ENCODE results near the gene AKAP6.

Gene AKAP6

DNA sequence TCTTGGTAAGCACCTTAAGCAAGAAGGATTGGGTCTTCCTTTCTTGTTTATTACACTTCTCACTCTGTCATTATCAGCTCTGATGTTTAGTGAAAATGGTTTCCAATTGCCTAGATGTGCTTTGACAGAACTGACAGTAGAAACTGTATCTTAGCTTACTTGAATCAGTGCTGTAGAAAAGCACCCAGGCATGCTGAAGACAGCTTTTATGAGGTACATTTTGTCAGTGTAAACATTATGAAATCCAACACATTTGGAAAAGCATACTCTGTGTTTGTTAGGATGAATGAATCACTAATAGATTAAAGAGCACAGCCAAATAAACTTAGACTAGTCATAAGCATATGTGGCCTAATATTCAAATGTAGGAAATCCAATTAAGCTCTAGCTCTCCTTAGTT is 319.3 kb downstream of the AKAP6 start:
- no peak for TF ChIP-seq POLR2AphosphoS5 (IDR thresholded peaks at IDR 0.05; ENCODE audit: low read depth, low read length)
- no peak for TF ChIP-seq POLR2A (IDR thresholded peaks at IDR 0.05; ENCODE audit: low read depth, low read length)
- no peak for TF ChIP-seq TAF1 (IDR thresholded peaks at IDR 0.05; ENCODE audit: borderline replicate concordance, low read depth, low read length)
- no peak for FAIRE-seq

DNA sequence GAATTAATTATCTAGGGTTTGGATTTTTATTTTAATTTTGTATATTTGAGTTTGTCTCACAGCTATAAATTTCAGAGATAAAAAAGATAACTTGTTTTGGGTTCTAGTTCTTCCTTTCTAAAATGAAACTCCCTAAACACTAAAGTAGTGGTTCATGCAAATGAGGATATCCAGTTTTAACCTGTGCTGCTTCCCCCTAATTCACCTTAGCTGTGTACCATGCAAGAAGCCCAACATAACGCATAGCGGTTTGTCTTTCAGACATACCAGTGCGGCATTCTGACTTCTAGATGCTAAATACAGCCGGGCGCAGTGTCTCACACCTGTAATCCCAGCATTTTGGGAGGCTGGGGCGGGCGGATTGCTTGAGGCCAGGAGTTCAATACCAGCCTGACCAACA is 320.9 kb downstream of the AKAP6 start:
- TF ChIP-seq POLR2AphosphoS5 (IDR thresholded peaks at IDR 0.05; ENCODE audit: low read depth, low read length) (no peak), POLR2A (IDR thresholded peaks at IDR 0.05; ENCODE audit: low read depth, low read length) (no peak), TAF1 (IDR thresholded peaks at IDR 0.05; ENCODE audit: borderline replicate concordance, low read depth, low read length) (no peak)
- no peak for FAIRE-seq
- no peak for DNase-seq (ENCODE audit: insufficient read length)

More for the DNA sequence above, 319.3 kb downstream of the AKAP6 start:
- DNase-seq (ENCODE audit: insufficient read length): no peak

DNA sequence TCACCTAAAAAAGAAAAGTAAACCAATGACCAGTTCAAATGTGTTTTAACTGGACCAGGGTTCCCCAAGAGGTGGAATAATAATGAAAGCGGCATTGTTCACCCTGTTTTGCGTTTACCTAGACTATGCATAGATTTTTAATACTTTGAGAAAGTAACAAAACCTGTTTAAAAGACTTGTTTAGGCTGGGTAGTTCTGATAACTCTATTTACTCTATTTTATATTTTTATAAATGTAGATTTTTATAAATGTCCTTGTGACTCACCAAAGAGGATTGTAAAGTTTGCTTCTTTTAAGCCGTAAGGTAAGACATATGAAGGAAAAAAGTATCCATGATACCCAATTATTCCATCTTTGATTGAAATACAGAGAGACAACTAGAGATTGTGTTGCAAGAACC is 321.6 kb downstream of the AKAP6 start:
- TF ChIP-seq POLR2AphosphoS5 (IDR thresholded peaks at IDR 0.05; ENCODE audit: low read depth, low read length) (no peak), TAF1 (IDR thresholded peaks at IDR 0.05; ENCODE audit: borderline replicate concordance, low read depth, low read length) (no peak), POLR2A (IDR thresholded peaks at IDR 0.05; ENCODE audit: low read depth, low read length) (no peak)
- DNase-seq (ENCODE audit: insufficient read length) (no peak), FAIRE-seq (no peak)

DNA sequence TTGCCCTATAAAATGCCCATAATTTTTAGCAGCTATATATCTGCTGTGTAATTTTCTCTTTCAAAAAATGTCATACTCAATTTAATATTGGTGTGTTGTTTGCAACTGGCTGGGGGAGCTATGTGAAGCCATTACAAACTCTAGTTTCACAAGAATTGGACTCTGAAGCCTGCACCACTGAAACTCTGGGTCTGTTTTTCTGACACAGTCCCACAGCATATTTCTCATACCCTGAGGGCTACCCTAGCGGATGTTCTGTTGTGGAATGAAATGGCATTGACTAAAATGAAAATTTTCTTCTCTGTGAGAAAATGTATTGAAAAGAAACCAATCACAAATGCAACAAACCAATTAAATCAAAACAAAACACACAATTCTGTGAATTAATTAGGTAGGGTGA is 325.0 kb downstream of the AKAP6 start:
- no peak for DNase-seq (ENCODE audit: insufficient read length)
- no peak for TF ChIP-seq POLR2A (IDR thresholded peaks at IDR 0.05; ENCODE audit: low read depth, low read length)
- no peak for TF ChIP-seq POLR2AphosphoS5 (IDR thresholded peaks at IDR 0.05; ENCODE audit: low read depth, low read length)
- no peak for TF ChIP-seq TAF1 (IDR thresholded peaks at IDR 0.05; ENCODE audit: borderline replicate concordance, low read depth, low read length)
- FAIRE-seq: no peak

DNA sequence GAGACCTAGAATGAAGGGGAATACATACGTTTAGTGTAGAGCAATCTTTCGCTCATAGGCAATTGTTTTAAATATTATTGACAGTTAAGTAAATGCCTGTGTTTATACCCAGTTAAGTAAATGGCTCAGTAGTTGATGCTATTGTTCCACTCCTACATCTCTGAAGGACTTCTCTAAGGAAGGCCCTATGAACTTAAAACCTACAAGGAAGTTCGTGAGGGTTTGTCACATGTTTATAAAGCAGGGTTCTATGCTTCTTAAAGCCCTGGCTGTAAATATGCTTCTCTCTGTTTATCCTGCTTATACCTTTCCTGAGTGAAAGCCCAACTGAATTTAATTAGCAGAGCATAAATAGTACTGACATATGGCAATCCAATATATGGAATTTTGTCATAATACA is 327.5 kb downstream of the AKAP6 start:
- DNase-seq (ENCODE audit: insufficient read length) (no peak), FAIRE-seq (no peak)
- TF ChIP-seq TAF1 (IDR thresholded peaks at IDR 0.05; ENCODE audit: borderline replicate concordance, low read depth, low read length) (no peak), POLR2AphosphoS5 (IDR thresholded peaks at IDR 0.05; ENCODE audit: low read depth, low read length) (no peak), POLR2A (IDR thresholded peaks at IDR 0.05; ENCODE audit: low read depth, low read length) (no peak)

DNA sequence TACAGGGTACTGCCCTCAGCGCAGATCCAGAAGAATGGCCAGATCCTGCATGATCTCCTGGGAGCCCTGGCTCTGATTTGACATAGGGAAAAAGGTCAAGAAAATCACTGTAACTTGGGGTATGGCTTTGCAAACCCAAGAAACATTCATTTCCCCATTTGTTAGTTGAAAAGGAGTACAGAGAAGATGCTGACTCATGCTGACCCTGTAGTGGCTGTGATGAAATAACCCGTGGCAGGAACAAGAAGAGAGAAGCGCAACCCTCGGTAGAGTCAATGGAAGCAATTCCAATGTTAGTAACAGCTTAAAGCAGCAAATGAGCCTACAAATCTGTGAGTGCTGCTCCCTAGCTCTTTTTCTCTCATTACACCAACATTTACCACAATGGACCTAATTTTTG is 328.0 kb downstream of the AKAP6 start:
- DNase-seq (ENCODE audit: insufficient read length) (no peak), FAIRE-seq (peak; percentile 17)
- TF ChIP-seq POLR2AphosphoS5 (IDR thresholded peaks at IDR 0.05; ENCODE audit: low read depth, low read length) (no peak), POLR2A (IDR thresholded peaks at IDR 0.05; ENCODE audit: low read depth, low read length) (peak; percentile 29; the same call in 1 of the 2 replicates), TAF1 (IDR thresholded peaks at IDR 0.05; ENCODE audit: borderline replicate concordance, low read depth, low read length) (no peak)

DNA sequence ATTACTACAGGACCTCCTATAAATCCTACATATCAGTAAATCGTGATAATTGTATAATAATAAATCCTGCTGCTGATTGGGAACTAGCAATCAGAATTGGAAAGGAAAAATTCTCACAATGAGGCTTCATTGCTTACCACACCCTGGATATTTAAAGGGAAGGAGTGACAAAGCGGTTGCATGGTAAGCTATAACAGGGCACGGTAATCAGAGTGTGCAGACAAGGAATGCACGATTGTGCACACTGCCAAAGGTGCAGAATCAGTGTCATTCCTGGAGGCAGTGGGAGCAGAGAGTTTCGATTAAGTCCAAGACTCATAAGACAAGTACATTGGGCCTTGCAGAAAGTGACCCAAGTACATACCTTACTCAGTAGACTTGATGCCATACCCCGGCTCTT is 332.1 kb downstream of the AKAP6 start:
- DNase-seq (ENCODE audit: insufficient read length) (no peak), FAIRE-seq (no peak)
- TF ChIP-seq TAF1 (IDR thresholded peaks at IDR 0.05; ENCODE audit: borderline replicate concordance, low read depth, low read length) (no peak), POLR2A (IDR thresholded peaks at IDR 0.05; ENCODE audit: low read depth, low read length) (no peak), POLR2AphosphoS5 (IDR thresholded peaks at IDR 0.05; ENCODE audit: low read depth, low read length) (no peak)

DNA sequence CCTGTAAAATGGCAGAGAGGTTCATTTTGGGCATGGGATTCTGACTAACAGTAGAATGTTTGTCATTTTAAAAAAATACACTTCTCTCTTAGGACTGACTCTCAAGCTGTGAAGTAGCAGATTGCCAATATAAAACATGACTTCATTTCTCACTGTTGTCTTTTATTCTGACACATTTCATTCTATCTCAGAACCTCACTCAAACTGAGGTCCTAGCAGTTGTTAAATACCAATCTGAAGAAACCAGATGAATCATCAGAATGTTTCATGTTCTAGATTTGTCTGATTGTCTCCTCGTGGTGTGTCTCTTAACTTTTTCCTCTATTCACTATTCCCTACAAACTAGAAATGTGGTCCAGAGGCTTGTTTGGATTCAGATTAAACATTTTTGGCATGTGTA is 333.1 kb downstream of the AKAP6 start:
- TF ChIP-seq POLR2A (IDR thresholded peaks at IDR 0.05; ENCODE audit: low read depth, low read length): no peak
- no peak for TF ChIP-seq POLR2AphosphoS5 (IDR thresholded peaks at IDR 0.05; ENCODE audit: low read depth, low read length)
- no peak for TF ChIP-seq TAF1 (IDR thresholded peaks at IDR 0.05; ENCODE audit: borderline replicate concordance, low read depth, low read length)
- FAIRE-seq: no peak
- DNase-seq (ENCODE audit: insufficient read length): no peak

DNA sequence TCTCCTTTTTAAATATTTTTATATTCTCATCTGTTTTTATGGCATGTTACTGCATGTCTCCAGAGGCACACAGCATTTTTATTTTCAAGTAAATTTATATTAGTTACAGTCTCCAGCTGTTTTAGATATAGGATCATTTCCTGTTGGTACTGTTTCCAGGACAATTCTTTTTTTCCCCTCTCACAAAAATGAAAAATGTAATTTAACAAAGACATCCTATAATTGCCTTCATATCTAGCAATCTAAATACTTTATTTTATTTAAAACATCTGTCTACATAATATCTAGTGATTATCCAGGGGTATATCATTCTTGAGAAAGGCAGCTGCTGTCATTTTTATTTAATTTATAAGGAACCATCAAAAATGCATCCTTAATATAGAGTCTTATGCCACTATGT is 337.2 kb downstream of the AKAP6 start:
- TF ChIP-seq TAF1 (IDR thresholded peaks at IDR 0.05; ENCODE audit: borderline replicate concordance, low read depth, low read length) (no peak), POLR2A (IDR thresholded peaks at IDR 0.05; ENCODE audit: low read depth, low read length) (no peak), POLR2AphosphoS5 (IDR thresholded peaks at IDR 0.05; ENCODE audit: low read depth, low read length) (no peak)
- no peak for DNase-seq (ENCODE audit: insufficient read length)

DNA sequence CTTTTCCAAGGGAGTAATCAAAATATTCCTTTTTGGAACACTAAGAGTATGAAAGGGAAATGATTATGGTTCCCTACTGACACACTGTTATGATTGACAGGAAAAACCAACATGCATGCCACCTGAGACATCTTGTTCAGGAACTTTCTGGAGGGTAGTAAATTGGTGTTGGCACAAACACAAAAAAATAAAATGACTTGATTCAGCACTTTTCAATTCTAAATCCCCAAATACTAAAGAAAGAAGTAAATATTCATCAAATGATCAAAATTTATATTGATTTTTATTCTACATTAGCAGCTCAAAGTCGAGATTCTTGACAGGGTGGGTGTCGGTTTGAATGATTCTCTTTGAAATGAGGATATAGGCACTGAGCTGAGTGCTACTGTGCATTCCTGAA is 338.2 kb downstream of the AKAP6 start:
- TF ChIP-seq POLR2AphosphoS5 (IDR thresholded peaks at IDR 0.05; ENCODE audit: low read depth, low read length) (no peak), POLR2A (IDR thresholded peaks at IDR 0.05; ENCODE audit: low read depth, low read length) (no peak), TAF1 (IDR thresholded peaks at IDR 0.05; ENCODE audit: borderline replicate concordance, low read depth, low read length) (no peak)
- no peak for FAIRE-seq

More for the DNA sequence above, 337.2 kb downstream of the AKAP6 start:
- FAIRE-seq: no peak

DNA sequence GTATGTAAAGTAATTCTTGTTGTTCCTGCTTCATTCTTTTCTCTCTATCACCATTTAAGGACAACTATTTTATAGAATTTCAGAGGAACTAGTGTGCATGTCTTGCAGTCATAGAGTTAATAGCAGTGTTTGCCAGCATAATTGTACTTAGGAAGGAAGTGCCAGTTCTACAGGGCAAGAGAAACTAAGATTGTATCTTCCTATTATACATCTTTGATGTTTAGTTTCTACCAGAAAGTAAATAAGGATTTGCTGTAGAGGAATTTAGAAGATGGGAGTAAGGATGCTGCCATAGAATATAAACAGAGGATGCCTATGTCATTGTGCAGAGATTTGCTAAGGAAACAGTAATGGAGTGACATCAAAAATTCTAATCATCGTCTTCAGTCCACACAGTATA is 338.7 kb downstream of the AKAP6 start:
- FAIRE-seq (no peak), DNase-seq (ENCODE audit: insufficient read length) (no peak)
- no peak for TF ChIP-seq POLR2AphosphoS5 (IDR thresholded peaks at IDR 0.05; ENCODE audit: low read depth, low read length)
- no peak for TF ChIP-seq POLR2A (IDR thresholded peaks at IDR 0.05; ENCODE audit: low read depth, low read length)
- no peak for TF ChIP-seq TAF1 (IDR thresholded peaks at IDR 0.05; ENCODE audit: borderline replicate concordance, low read depth, low read length)

More for the DNA sequence above, 338.2 kb downstream of the AKAP6 start:
- no peak for DNase-seq (ENCODE audit: insufficient read length)

DNA sequence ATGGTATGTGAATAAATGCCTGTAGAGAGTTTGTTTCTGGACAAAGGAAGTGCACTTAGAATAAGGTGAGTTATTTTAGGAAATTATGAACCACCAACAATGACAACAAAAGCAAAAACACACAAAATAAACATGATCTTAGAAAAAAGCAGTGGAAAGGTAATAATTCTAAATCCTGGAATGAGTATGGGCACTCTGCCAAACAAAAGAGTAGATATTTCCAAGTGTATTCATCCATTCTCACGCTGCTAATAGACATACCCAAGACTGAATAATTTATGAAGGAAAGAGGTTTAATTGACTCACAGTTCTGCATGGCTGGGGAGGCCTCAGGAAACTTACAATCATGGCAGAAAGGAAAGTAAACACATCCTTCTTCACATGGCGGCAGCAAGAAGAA is 340.3 kb downstream of the AKAP6 start:
- no peak for TF ChIP-seq POLR2A (IDR thresholded peaks at IDR 0.05; ENCODE audit: low read depth, low read length)
- no peak for TF ChIP-seq TAF1 (IDR thresholded peaks at IDR 0.05; ENCODE audit: borderline replicate concordance, low read depth, low read length)
- TF ChIP-seq POLR2AphosphoS5 (IDR thresholded peaks at IDR 0.05; ENCODE audit: low read depth, low read length): no peak
- FAIRE-seq (no peak), DNase-seq (ENCODE audit: insufficient read length) (no peak)

DNA sequence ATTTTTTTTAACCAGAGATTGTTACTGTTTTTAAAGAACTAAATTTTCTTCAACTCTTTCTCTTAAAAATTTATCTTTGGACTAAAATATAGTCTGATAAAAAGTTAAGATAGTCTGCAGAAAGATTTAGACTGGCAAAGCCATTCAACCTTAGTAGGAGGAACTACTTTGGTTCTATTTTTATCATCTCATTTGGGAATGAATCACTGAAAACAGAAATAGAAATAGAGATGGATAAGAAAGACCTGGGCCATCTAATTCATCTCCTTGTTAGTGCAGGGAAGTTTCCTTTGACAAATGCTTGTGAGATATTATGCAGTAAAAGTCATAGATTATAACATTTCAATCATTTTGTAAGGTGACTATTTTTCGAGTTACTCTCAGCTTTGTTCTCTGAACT is 346.3 kb downstream of the AKAP6 start:
- DNase-seq (ENCODE audit: insufficient read length) (no peak), FAIRE-seq (no peak)
- TF ChIP-seq POLR2A (IDR thresholded peaks at IDR 0.05; ENCODE audit: low read depth, low read length): no peak
- no peak for TF ChIP-seq TAF1 (IDR thresholded peaks at IDR 0.05; ENCODE audit: borderline replicate concordance, low read depth, low read length)
- no peak for TF ChIP-seq POLR2AphosphoS5 (IDR thresholded peaks at IDR 0.05; ENCODE audit: low read depth, low read length)
